GM12878 (cell line): ENCODE measurements around the gene CEP78. TPM values are rescaled to one million over a fixed set of nuclear protein-coding genes. Genes with fewer than 3 reads are reported as not detected.

Source experiments
- ATAC-seq: fragments of 200-7000 bp; cut with Tn5 transposase; 3 replicates; pipeline ENCODE4 v1.9.1; 2020; ENCODE audit warnings: mild to moderate bottlenecking, moderate library complexity
- BruUV-seq: library from RNA; stranded (reverse); fragments of 400-500 nt; replicated peaks from 2 replicates; lab custom pipeline; 2021; lab: Mats Ljungman, UMichigan
- CTCF ChIA-PET: fragments of 300-600 bp; sonication (Branson Sonifier 250); formaldehyde crosslinking; extraction: SDS; loops from one replicate; lab custom pipeline; 2021; ENCODE audit warnings: inconsistent platforms; lab: Yijun Ruan, JAX
- POLR2A ChIA-PET: fragments of 350-600 bp; formaldehyde crosslinking; extraction: SDS; loops from one replicate; lab custom pipeline; 2021; ENCODE audit warnings: inconsistent platforms; lab: Charles Lee
- RAD21 ChIA-PET: fragments of 300-600 bp; sonication (Branson Sonifier 250); formaldehyde crosslinking; loops from one replicate; lab custom pipeline; 2023; ENCODE audit warnings: antibody characterized with exemption; ENCODE audit not compliant: unreplicated experiment; lab: Charles Lee
- SMC1A ChIA-PET: fragments of 300-600 bp; sonication (Branson Sonifier 250); formaldehyde crosslinking; loops from one replicate; lab custom pipeline; 2023; ENCODE audit not compliant: unreplicated experiment, uncharacterized antibody; lab: Charles Lee
- DNase-seq: peaks from one replicate; pipeline ENCODE4 v3.0.0-alpha.2; 2011; ENCODE audit warnings: low read depth, low spot score
- FAIRE-seq: peaks from 3 replicates; lab custom pipeline; 2011; peaks lifted over from hg19 to GRCh38; lab: Jason Lieb, UNC
- H2AFZ ChIP-seq: 2 replicates; pipeline ENCODE4 v1.6.0; 2011; ENCODE audit warnings: low read depth, low read length, control low read depth; ENCODE audit not compliant: control insufficient read depth
- H3K27ac ChIP-seq: 2 replicates; pipeline ENCODE4 v1.5.1; 2011; ENCODE audit warnings: control low read depth; ENCODE audit not compliant: control insufficient read depth, insufficient read depth
- H3K27me3 ChIP-seq, 2 experiments: replicated peaks in 1 of 2; 2 replicates each; pipeline versions ENCODE4 v1.6.0 to v1.6.1; 2011; ENCODE audit warnings: low read length in 1 of 2; ENCODE audit not compliant: control insufficient read depth in 2 of 2, insufficient read depth in 2 of 2
- H3K36me3 ChIP-seq, 2 experiments: 2 replicates each; pipeline ENCODE4 v1.5.1; 2011; ENCODE audit warnings: low read length in 1 of 2; ENCODE audit not compliant: control insufficient read depth in 2 of 2, insufficient read depth in 2 of 2
- H3K4me1 ChIP-seq: 2 replicates; pipeline ENCODE4 v1.6.1; 2011; ENCODE audit warnings: mild to moderate bottlenecking, low read length, moderate library complexity, mixed read lengths; ENCODE audit not compliant: control insufficient read depth, insufficient read depth
- H3K4me2 ChIP-seq: 2 replicates; pipeline ENCODE4 v1.6.0; 2011; ENCODE audit warnings: control low read depth; ENCODE audit not compliant: control insufficient read depth, insufficient read depth
- H3K4me3 ChIP-seq: fragments of 200-600 bp; sonication (generic); 2 replicates; pipeline ENCODE4 v1.5.1; 2016
- H3K79me2 ChIP-seq: 2 replicates; pipeline ENCODE4 v1.6.0; 2011; ENCODE audit warnings: low read length; ENCODE audit not compliant: control insufficient read depth, insufficient read depth
- H3K9ac ChIP-seq: 2 replicates; pipeline ENCODE4 v1.8.0; 2011; ENCODE audit warnings: low read length, control low read depth, mixed read lengths; ENCODE audit not compliant: control insufficient read depth, insufficient read depth
- H3K9me3 ChIP-seq: replicated peaks from 3 replicates; pipeline ENCODE4 v1.5.1; 2011; ENCODE audit warnings: mild to moderate bottlenecking, low read length; ENCODE audit not compliant: control insufficient read depth, insufficient read depth
- H4K20me1 ChIP-seq: 2 replicates; pipeline ENCODE4 v1.6.0; 2011; ENCODE audit not compliant: control insufficient read depth, insufficient read depth
- ATF7 ChIP-seq: fragments of 450-650 bp; IDR thresholded peaks from 2 replicates; pipeline ENCODE4 v1.6.1; 2016; ENCODE audit warnings: low read depth, mild to moderate bottlenecking
- CBX3 ChIP-seq: fragments of 200-600 bp; sonication (generic); IDR thresholded peaks from 2 replicates; pipeline ENCODE4 v1.6.1; 2016; ENCODE audit warnings: low read depth, borderline replicate concordance
- ETV6 ChIP-seq, 2 experiments: fragments of 450-650 bp in 1 of 2; IDR thresholded peaks in 1 of 2; conservative IDR thresholded peaks in 1 of 2; 2 replicates each; pipeline ENCODE4 v1.6.1; 2014; ENCODE audit warnings: antibody characterized with exemption in 1 of 2, borderline replicate concordance in 1 of 2, low read depth in 1 of 2, mild to moderate bottlenecking in 1 of 2, moderate library complexity in 1 of 2
- HDAC6 ChIP-seq: fragments of 200-600 bp; sonication (generic); IDR thresholded peaks from one replicate; pipeline ENCODE4 v1.8.0; 2017; ENCODE audit warnings: antibody characterized with exemption; ENCODE audit not compliant: unreplicated experiment
- HDGF ChIP-seq: fragments of 450-650 bp; IDR thresholded peaks from 2 replicates; pipeline ENCODE4 v1.6.1; 2016; ENCODE audit warnings: antibody characterized with exemption
- LARP7 ChIP-seq: fragments of 450-650 bp; IDR thresholded peaks from 2 replicates; pipeline ENCODE4 v1.6.1; 2017; ENCODE audit warnings: mild to moderate bottlenecking
- NR2F1 ChIP-seq: fragments of 450-650 bp; conservative IDR thresholded peaks from 2 replicates; pipeline ENCODE4 v1.6.1; 2017; ENCODE audit warnings: mild to moderate bottlenecking
- POLR2AphosphoS5 ChIP-seq: IDR thresholded peaks from 2 replicates; pipeline ENCODE4 v1.6.1; 2011; ENCODE audit warnings: mild to moderate bottlenecking, low read length, inconsistent platforms
- RAD51 ChIP-seq: fragments of 450-650 bp; IDR thresholded peaks from 2 replicates; pipeline ENCODE4 v1.6.1; 2016; ENCODE audit warnings: moderate library complexity, mild to moderate bottlenecking, inconsistent platforms
- SP1 ChIP-seq: IDR thresholded peaks from one replicate; pipeline ENCODE4 v1.6.1; 2011; ENCODE audit warnings: low read depth, low read length
- SRF ChIP-seq, 2 experiments: IDR thresholded peaks; 2 replicates each; pipeline ENCODE4 v1.6.1; 2011; ENCODE audit warnings: low read depth in 2 of 2, low read length in 2 of 2, mild to moderate bottlenecking in 1 of 2, moderate library complexity in 1 of 2
- YBX1 ChIP-seq: fragments of 450-650 bp; IDR thresholded peaks from 2 replicates; pipeline ENCODE4 v1.6.1; 2016; ENCODE audit warnings: antibody characterized with exemption
- ZZZ3 ChIP-seq: IDR thresholded peaks from 2 replicates; pipeline ENCODE4 v1.6.1; 2011; ENCODE audit warnings: low read depth; ENCODE audit not compliant: control insufficient read depth, insufficient read length
- WGBS: methylation state at CpG from one replicate; pipeline ENCODE4 v1.1.6; 2016; ENCODE audit warnings: low lambda C conversion rate; ENCODE audit not compliant: insufficient replicate concordance, insufficient coverage; ENCODE audit errors: missing lambda C conversion rate; 5-methylcytosine and 5-hydroxymethylcytosine counted together
- in situ Hi-C: fragments of 300-500 bp; cut with MboI; formaldehyde crosslinking; loops from 9 replicates; pipeline ENCODE4 v1.14.3; 2018; ENCODE audit warnings: mixed read lengths
- intact Hi-C: fragments of 100-400 bp; cut with micrococcal nuclease; formaldehyde crosslinking; loops from one replicate; pipeline ENCODE4 v1.14.2; 2022; ENCODE audit not compliant: unreplicated experiment
- polyA plus RNA-seq, 11 experiments: library from polyadenylated mRNA; depleted of rRNA in 4 of 11; unstranded in 6 of 11; stranded (reverse) in 5 of 11; fragments of >200 nt; fragmentation: Nextera tagmentation in 4 of 11; fragmentation: Illumina TruSeq in 1 of 11; extraction: Ambion mirVana in 4 of 11; extraction: Trizol in 1 of 11; gene quantifications; 1 replicate in 1 of 11; 2 replicates in 10 of 11; pipeline versions ENCODE4 v1.2.1 to v1.2.3, GENCODE V29; 2011 to 2016; ENCODE audit warnings: inconsistent platforms in 2 of 11, missing spikeins in 2 of 11, low read depth in 1 of 11
- total RNA-seq, 4 experiments: library from RNA; depleted of rRNA in 3 of 4; stranded (reverse); fragments of >200 nt in 3 of 4; fragmentation: Illumina TruSeq in 1 of 4; extraction: Trizol in 1 of 4; gene quantifications; 2 replicates each; pipeline versions ENCODE4 v1.2.1 to v1.2.3, GENCODE V29; 2013 to 2021
- TF ChIP-seq, protein P1 (sequence below): fragments of 450-650 bp; IDR thresholded peaks from 2 replicates; pipeline ENCODE4 v1.6.1; 2016; ENCODE audit warnings: mild to moderate bottlenecking
- TF ChIP-seq, protein P2 (sequence below): fragments of 450-650 bp; IDR thresholded peaks from 2 replicates; pipeline ENCODE4 v1.6.1; 2018; ENCODE audit warnings: mild to moderate bottlenecking, low read depth, moderate library complexity; ENCODE audit not compliant: partially characterized antibody
- TF ChIP-seq, protein P3 (sequence below): IDR thresholded peaks from 2 replicates; pipeline ENCODE4 v1.6.1; 2011; ENCODE audit warnings: borderline replicate concordance, low read depth, mild to moderate bottlenecking, moderate library complexity, low read length; ENCODE audit not compliant: insufficient read depth, poor library complexity, severe bottlenecking
- TF ChIP-seq, protein P4 (sequence below), 3 experiments: IDR thresholded peaks in 2 of 3; conservative IDR thresholded peaks in 1 of 3; 2 replicates each; pipeline ENCODE4 v1.5.1; 2011; ENCODE audit warnings: low read depth in 3 of 3, low read length in 3 of 3, mild to moderate bottlenecking in 3 of 3, control low read depth in 2 of 3, moderate library complexity in 2 of 3, inconsistent platforms in 1 of 3, mixed read lengths in 1 of 3; ENCODE audit not compliant: control insufficient read depth in 2 of 3, insufficient read depth in 1 of 3; ENCODE audit errors: extremely low read depth in 1 of 3
- TF ChIP-seq, protein P5 (sequence below): IDR thresholded peaks from 2 replicates; pipeline ENCODE4 v1.6.1; 2012; ENCODE audit warnings: low read depth, low read length, improper control_type of control experiment

Gene CEP78
- total and polyA plus RNA-seq, 10 of the 15 experiments (the other 5 are each of a cell fraction or from before 2014, with no cell fraction given) = 4.1 to 44.9 (median 27.9) TPM

DNA sequence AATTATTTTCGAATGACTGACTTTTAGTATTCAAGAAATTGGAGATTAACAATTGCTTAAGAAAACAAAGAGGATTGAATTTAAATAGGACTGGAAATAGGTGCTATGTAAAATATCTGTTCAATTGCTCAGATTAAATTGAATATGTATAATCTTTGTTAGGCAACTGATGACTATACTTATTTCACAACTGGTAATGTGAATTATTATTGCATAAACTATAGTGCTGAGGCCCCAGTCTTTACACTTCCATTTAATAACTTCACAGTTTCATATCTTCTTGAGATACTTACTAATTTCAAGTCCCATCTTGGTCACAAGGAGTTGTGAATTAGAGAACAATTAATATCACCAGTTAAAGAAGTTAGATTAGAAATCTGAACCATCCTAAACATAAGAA, 16.7 kb downstream of the CEP78 start:
- H3K9ac ChIP-seq = no peak overlapping the region
- no peak for DNase-seq
- BruUV-seq = no TSS peak
- ATAC-seq = no peak
- H3K36me3 ChIP-seq = peaks cover 0 to 8% of the 10 kb centered on the region in 2 experiments; a peak in 1 of 4 replicates
- 91% methylated on average over 1 of the region's 1 CpG for WGBS
- RAD21 ChIA-PET = no interaction called here
- intact Hi-C loops (no loop called here), in situ Hi-C loops (no loop called here)
- no peak overlapping the region for H2AFZ ChIP-seq
- H3K79me2 ChIP-seq = no peaks in the 10 kb centered on the region
- FAIRE-seq = no peak
- no peak overlapping the region for H3K4me2 ChIP-seq
- no peak overlapping the region for H3K4me3 ChIP-seq
- no peaks in the 10 kb centered on the region for H4K20me1 ChIP-seq
- H3K27ac ChIP-seq = no peak overlapping the region
- no peaks in the 10 kb centered on the region for H3K9me3 ChIP-seq
- no peaks in the 10 kb centered on the region for H3K4me1 ChIP-seq
- no peaks in the 10 kb centered on the region for H3K27me3 ChIP-seq
- SMC1A ChIA-PET = no interaction called here
- POLR2A ChIA-PET = no interaction called here
- CTCF ChIA-PET = no interaction called here
- TF ChIP-seq, protein P1, sequence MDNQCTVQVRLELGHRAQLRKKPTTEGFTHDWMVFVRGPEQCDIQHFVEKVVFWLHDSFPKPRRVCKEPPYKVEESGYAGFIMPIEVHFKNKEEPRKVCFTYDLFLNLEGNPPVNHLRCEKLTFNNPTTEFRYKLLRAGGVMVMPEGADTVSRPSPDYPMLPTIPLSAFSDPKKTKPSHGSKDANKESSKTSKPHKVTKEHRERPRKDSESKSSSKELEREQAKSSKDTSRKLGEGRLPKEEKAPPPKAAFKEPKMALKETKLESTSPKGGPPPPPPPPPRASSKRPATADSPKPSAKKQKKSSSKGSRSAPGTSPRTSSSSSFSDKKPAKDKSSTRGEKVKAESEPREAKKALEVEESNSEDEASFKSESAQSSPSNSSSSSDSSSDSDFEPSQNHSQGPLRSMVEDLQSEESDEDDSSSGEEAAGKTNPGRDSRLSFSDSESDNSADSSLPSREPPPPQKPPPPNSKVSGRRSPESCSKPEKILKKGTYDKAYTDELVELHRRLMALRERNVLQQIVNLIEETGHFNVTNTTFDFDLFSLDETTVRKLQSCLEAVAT = no peak
- TF ChIP-seq RAD51 (no peak), SP1 (no peak), POLR2AphosphoS5 (no peak), NR2F1 (no peak), LARP7 (no peak), YBX1 (no peak), ZZZ3 (no peak), ATF7 (no peak), SRF (IDR thresholded peaks at IDR 0.05; ENCODE audit: low read depth in 2 of 2, low read length in 2 of 2) (no peak), HDAC6 (no peak), ETV6 (conservative IDR thresholded peaks at IDR 0.05 in 1 of 2, IDR thresholded peaks at IDR 0.05 in 1 of 2; ENCODE audit: borderline replicate concordance in 1 of 2, low read depth in 1 of 2) (no peak), CBX3 (no peak), HDGF (no peak)
- TF ChIP-seq, protein P2, sequence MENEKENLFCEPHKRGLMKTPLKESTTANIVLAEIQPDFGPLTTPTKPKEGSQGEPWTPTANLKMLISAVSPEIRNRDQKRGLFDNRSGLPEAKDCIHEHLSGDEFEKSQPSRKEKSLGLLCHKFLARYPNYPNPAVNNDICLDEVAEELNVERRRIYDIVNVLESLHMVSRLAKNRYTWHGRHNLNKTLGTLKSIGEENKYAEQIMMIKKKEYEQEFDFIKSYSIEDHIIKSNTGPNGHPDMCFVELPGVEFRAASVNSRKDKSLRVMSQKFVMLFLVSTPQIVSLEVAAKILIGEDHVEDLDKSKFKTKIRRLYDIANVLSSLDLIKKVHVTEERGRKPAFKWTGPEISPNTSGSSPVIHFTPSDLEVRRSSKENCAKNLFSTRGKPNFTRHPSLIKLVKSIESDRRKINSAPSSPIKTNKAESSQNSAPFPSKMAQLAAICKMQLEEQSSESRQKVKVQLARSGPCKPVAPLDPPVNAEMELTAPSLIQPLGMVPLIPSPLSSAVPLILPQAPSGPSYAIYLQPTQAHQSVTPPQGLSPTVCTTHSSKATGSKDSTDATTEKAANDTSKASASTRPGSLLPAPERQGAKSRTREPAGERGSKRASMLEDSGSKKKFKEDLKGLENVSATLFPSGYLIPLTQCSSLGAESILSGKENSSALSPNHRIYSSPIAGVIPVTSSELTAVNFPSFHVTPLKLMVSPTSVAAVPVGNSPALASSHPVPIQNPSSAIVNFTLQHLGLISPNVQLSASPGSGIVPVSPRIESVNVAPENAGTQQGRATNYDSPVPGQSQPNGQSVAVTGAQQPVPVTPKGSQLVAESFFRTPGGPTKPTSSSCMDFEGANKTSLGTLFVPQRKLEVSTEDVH = no peak
- TF ChIP-seq, protein P3, sequence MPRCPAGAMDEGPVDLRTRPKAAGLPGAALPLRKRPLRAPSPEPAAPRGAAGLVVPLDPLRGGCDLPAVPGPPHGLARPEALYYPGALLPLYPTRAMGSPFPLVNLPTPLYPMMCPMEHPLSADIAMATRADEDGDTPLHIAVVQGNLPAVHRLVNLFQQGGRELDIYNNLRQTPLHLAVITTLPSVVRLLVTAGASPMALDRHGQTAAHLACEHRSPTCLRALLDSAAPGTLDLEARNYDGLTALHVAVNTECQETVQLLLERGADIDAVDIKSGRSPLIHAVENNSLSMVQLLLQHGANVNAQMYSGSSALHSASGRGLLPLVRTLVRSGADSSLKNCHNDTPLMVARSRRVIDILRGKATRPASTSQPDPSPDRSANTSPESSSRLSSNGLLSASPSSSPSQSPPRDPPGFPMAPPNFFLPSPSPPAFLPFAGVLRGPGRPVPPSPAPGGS = no peak
- TF ChIP-seq, protein P4, sequence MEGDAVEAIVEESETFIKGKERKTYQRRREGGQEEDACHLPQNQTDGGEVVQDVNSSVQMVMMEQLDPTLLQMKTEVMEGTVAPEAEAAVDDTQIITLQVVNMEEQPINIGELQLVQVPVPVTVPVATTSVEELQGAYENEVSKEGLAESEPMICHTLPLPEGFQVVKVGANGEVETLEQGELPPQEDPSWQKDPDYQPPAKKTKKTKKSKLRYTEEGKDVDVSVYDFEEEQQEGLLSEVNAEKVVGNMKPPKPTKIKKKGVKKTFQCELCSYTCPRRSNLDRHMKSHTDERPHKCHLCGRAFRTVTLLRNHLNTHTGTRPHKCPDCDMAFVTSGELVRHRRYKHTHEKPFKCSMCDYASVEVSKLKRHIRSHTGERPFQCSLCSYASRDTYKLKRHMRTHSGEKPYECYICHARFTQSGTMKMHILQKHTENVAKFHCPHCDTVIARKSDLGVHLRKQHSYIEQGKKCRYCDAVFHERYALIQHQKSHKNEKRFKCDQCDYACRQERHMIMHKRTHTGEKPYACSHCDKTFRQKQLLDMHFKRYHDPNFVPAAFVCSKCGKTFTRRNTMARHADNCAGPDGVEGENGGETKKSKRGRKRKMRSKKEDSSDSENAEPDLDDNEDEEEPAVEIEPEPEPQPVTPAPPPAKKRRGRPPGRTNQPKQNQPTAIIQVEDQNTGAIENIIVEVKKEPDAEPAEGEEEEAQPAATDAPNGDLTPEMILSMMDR (IDR thresholded peaks at IDR 0.05 in 2 of 3, conservative IDR thresholded peaks at IDR 0.05 in 1 of 3; ENCODE audit: control insufficient read depth in 2 of 3, extremely low read depth in 1 of 3, insufficient read depth in 1 of 3, low read depth in 3 of 3, low read length in 3 of 3) = no peak
- TF ChIP-seq, protein P5, sequence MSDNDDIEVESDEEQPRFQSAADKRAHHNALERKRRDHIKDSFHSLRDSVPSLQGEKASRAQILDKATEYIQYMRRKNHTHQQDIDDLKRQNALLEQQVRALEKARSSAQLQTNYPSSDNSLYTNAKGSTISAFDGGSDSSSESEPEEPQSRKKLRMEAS = no peak
